ENCODE results near the gene ATOH8.

Gene ATOH8

GRCh38 chr2:85785871-85786270, 32.1 kb downstream of the ATOH8 start:
- no peaks in the 10 kb centered on the region for H3K9me2 ChIP-seq (ENCODE audit: low read depth, low read length)
- H3K27me3 ChIP-seq (ENCODE audit: insufficient read depth, low read length), result 0 out of 2 replicates have a peak, but pooled peaks cover 6% of the 10 kb centered on the region
- no peak overlapping the region for H3K4me3 ChIP-seq (ENCODE audit: low read depth, low read length, poor library complexity, severe bottlenecking)
- TF ChIP-seq EZH2 (IDR thresholded peaks at IDR 0.05; ENCODE audit: borderline replicate concordance, low read length), result no peak
- TF ChIP-seq CTCF (IDR thresholded peaks at IDR 0.05; ENCODE audit: low read length), result no peak
- no peak overlapping the region for H3K9ac ChIP-seq (ENCODE audit: low read length)
- H3K4me1 ChIP-seq (ENCODE audit: insufficient read depth, low read length, severe bottlenecking), result no peaks in the 10 kb centered on the region
- H3K79me2 ChIP-seq (ENCODE audit: insufficient read depth, low read length), result no peaks in the 10 kb centered on the region
- H2AFZ ChIP-seq (ENCODE audit: low read length), result no peak overlapping the region
- H3K9me3 ChIP-seq (ENCODE audit: low read length), result no peaks in the 10 kb centered on the region
- no peak overlapping the region for H3K4me2 ChIP-seq (ENCODE audit: low read length)
- H3K27ac ChIP-seq (ENCODE audit: low read depth, low read length, poor library complexity, severe bottlenecking), result no peak overlapping the region
- H4K20me1 ChIP-seq (ENCODE audit: insufficient read depth, low read length), result no peaks in the 10 kb centered on the region
- no peaks in the 10 kb centered on the region for H3F3A ChIP-seq (ENCODE audit: insufficient read depth, low read length)
- H3K36me3 ChIP-seq (ENCODE audit: insufficient read depth, low read length), result no peaks in the 10 kb centered on the region

GRCh38 chr2:85786444-85786843, 32.7 kb downstream of the ATOH8 start:
- H3K4me1 ChIP-seq (ENCODE audit: insufficient read depth, low read length, severe bottlenecking), result no peaks in the 10 kb centered on the region
- TF ChIP-seq CTCF (IDR thresholded peaks at IDR 0.05; ENCODE audit: low read length) (no peak), EZH2 (IDR thresholded peaks at IDR 0.05; ENCODE audit: borderline replicate concordance, low read length) (no peak)
- H3K4me2 ChIP-seq (ENCODE audit: low read length), result no peak overlapping the region
- H3F3A ChIP-seq (ENCODE audit: insufficient read depth, low read length), result no peaks in the 10 kb centered on the region
- no peaks in the 10 kb centered on the region for H4K20me1 ChIP-seq (ENCODE audit: insufficient read depth, low read length)
- no peaks in the 10 kb centered on the region for H3K79me2 ChIP-seq (ENCODE audit: insufficient read depth, low read length)
- no peak overlapping the region for H3K27ac ChIP-seq (ENCODE audit: low read depth, low read length, poor library complexity, severe bottlenecking)
- H3K36me3 ChIP-seq (ENCODE audit: insufficient read depth, low read length), result no peaks in the 10 kb centered on the region
- H3K9me2 ChIP-seq (ENCODE audit: low read depth, low read length), result no peaks in the 10 kb centered on the region
- 0 out of 2 replicates have a peak, but pooled peaks cover 6% of the 10 kb centered on the region for H3K27me3 ChIP-seq (ENCODE audit: insufficient read depth, low read length)
- H3K9ac ChIP-seq (ENCODE audit: low read length), result no peak overlapping the region
- H3K9me3 ChIP-seq (ENCODE audit: low read length), result no peaks in the 10 kb centered on the region
- no peak overlapping the region for H2AFZ ChIP-seq (ENCODE audit: low read length)
- H3K4me3 ChIP-seq (ENCODE audit: low read depth, low read length, poor library complexity, severe bottlenecking), result no peak overlapping the region

- Histone ChIP-seq H3F3A (ENCODE audit: insufficient read depth, low read length) (no peaks in the 10 kb centered on the region), H4K20me1 (ENCODE audit: insufficient read depth, low read length) (no peaks in the 10 kb centered on the region), H2AFZ (ENCODE audit: low read length) (no peak overlapping the region), H3K9ac (ENCODE audit: low read length) (no peak overlapping the region), H3K4me1 (ENCODE audit: insufficient read depth, low read length, severe bottlenecking) (no peaks in the 10 kb centered on the region), H3K27me3 (ENCODE audit: insufficient read depth, low read length) (0 out of 2 replicates have a peak, but pooled peaks cover 6% of the 10 kb centered on the region), H3K9me2 (ENCODE audit: low read depth, low read length) (no peaks in the 10 kb centered on the region), H3K79me2 (ENCODE audit: insufficient read depth, low read length) (no peaks in the 10 kb centered on the region), H3K4me3 (ENCODE audit: low read depth, low read length, poor library complexity, severe bottlenecking) (no peak overlapping the region), H3K4me2 (ENCODE audit: low read length) (no peak overlapping the region), H3K36me3 (ENCODE audit: insufficient read depth, low read length) (no peaks in the 10 kb centered on the region), H3K9me3 (ENCODE audit: low read length) (no peaks in the 10 kb centered on the region), H3K27ac (ENCODE audit: low read depth, low read length, poor library complexity, severe bottlenecking) (no peak overlapping the region)
- TF ChIP-seq CTCF (IDR thresholded peaks at IDR 0.05; ENCODE audit: low read length) (no peak), EZH2 (IDR thresholded peaks at IDR 0.05; ENCODE audit: borderline replicate concordance, low read length) (no peak)
Measured at GRCh38 chr2:85786865-85787264, 33.1 kb downstream of the ATOH8 start.

Data from OCI-LY1 (cell line).